Measurements from ENCODE around the gene GBP6. TPM values are rescaled to one million over a fixed set of nuclear protein-coding genes. Genes with fewer than 3 reads are reported as not detected.

Gene GBP6
- total and polyA plus RNA-seq, 8 donors: 0.26 to 1.3 (median 0.69) TPM

DNA sequence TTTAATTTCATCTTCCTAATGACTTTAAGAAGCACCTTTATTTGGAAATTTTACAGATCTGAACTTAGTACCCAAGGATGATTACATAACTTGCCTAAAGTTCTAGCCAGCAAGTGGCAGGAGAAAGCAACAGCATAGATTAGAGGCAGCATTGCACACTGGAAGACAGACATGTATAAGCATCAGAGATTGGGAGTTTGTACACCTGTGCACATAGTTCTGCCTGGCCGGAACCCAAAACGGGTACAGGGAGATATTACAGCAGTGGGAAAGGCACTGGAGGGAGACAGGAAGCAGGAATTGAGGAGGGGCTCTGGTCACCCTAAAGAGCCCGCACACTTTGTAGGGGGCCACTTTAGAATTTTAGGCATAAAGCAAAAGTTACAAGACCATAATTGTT, 19.3 kb downstream of the GBP6 start:
- Histone ChIP-seq H3K4me1 (no peaks in the 10 kb centered on the region), H3K27me3 (no peaks in the 10 kb centered on the region), H3K4me3 (no peak overlapping the region), H3K9me3 (no peaks in the 10 kb centered on the region), H3K36me3 (no peaks in the 10 kb centered on the region), H3K27ac (no peak overlapping the region)
- ATAC-seq (no peak), DNase-seq (no peak)
- TF ChIP-seq, protein P1, sequence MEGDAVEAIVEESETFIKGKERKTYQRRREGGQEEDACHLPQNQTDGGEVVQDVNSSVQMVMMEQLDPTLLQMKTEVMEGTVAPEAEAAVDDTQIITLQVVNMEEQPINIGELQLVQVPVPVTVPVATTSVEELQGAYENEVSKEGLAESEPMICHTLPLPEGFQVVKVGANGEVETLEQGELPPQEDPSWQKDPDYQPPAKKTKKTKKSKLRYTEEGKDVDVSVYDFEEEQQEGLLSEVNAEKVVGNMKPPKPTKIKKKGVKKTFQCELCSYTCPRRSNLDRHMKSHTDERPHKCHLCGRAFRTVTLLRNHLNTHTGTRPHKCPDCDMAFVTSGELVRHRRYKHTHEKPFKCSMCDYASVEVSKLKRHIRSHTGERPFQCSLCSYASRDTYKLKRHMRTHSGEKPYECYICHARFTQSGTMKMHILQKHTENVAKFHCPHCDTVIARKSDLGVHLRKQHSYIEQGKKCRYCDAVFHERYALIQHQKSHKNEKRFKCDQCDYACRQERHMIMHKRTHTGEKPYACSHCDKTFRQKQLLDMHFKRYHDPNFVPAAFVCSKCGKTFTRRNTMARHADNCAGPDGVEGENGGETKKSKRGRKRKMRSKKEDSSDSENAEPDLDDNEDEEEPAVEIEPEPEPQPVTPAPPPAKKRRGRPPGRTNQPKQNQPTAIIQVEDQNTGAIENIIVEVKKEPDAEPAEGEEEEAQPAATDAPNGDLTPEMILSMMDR (IDR thresholded peaks at IDR 0.05): no peak
- intact Hi-C loops (cut with DNase I): no loop called here

DNA sequence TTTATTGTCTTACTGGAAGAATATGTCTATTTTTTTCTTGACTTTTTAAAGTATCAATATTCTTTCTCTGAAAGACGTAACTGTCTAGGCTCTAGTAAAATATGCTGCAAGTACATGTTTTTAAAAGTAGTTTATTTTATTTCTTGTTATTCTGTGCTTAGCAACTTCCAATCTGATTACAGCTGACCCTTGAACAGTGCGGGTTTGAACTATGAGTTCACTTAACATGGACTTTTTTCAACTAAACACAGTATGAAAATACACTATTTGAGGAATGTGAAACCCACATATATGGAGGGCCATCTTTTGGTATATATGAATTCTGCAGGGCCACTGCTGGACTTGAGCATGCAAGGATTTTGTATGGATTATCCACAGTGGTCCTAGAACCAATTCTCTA, 26.8 kb downstream of the GBP6 start:
- Histone ChIP-seq H3K27me3 (no peaks in the 10 kb centered on the region), H3K36me3 (no peaks in the 10 kb centered on the region), H3K27ac (no peak overlapping the region), H3K4me3 (no peak overlapping the region), H3K9me3 (peaks cover 0 to 3% of the 10 kb centered on the region in 2 donors), H3K4me1 (no peaks in the 10 kb centered on the region)
- TF ChIP-seq, protein P1 (IDR thresholded peaks at IDR 0.05): no peak
- ATAC-seq (no peak), DNase-seq (no peak)
- intact Hi-C loops (cut with DNase I): no loop called here

DNA sequence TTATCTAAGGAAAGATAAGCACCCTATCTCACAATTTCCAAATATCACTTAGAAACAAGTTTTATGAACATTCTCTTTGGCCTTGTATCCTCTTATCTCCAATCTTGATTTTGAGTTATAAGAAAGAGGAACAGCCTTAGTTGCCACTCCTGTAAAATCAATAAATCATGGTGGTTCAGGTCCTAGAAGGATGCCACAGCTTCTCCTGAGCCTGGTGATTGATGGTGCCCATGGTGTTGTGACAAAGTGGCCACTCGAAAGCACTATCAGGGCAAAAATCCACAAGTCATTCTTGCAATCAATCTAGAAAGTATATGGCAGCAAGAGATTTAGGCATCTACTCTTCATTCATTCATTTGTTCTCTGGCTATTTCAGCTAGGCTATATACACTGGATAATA, 27.8 kb downstream of the GBP6 start:
- ATAC-seq: no peak
- DNase-seq: no peak
- Histone ChIP-seq H3K27me3 (no peaks in the 10 kb centered on the region), H3K27ac (no peak overlapping the region), H3K9me3 (peaks cover 0 to 3% of the 10 kb centered on the region in 2 donors), H3K4me1 (no peaks in the 10 kb centered on the region), H3K36me3 (no peaks in the 10 kb centered on the region), H3K4me3 (no peak overlapping the region)
- intact Hi-C loops (cut with DNase I): no loop called here
- TF ChIP-seq, protein P1 (IDR thresholded peaks at IDR 0.05): no peak

DNA sequence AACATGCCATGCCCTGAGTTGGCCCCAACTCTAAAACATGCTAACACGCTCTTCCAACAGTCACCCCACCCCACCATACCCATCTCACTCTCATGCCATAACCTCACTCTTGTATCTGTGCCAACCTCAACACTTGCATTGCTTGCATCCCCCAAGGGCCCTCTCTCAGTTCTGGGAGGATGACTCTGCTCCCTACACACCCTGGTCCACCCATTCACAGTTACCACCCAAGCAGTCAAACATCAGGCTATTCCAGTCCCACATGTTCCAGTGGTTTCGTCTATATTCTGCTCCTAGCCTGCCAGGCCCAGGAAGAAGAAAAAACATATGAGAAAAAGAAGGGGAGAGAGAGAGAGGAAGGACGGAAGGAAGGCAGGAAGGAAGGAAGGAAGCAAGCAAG, 31.0 kb downstream of the GBP6 start:
- H3K36me3 ChIP-seq: no peaks in the 10 kb centered on the region
- no peak for ATAC-seq
- TF ChIP-seq, protein P1 (IDR thresholded peaks at IDR 0.05): no peak
- no peak for DNase-seq
- H3K4me1 ChIP-seq: no peaks in the 10 kb centered on the region
- intact Hi-C loops (cut with DNase I): no loop called here
- no peak overlapping the region for H3K4me3 ChIP-seq
- H3K27me3 ChIP-seq: no peaks in the 10 kb centered on the region
- no peak overlapping the region for H3K27ac ChIP-seq
- peaks cover 0 to 7% of the 10 kb centered on the region in 2 donors for H3K9me3 ChIP-seq

DNA sequence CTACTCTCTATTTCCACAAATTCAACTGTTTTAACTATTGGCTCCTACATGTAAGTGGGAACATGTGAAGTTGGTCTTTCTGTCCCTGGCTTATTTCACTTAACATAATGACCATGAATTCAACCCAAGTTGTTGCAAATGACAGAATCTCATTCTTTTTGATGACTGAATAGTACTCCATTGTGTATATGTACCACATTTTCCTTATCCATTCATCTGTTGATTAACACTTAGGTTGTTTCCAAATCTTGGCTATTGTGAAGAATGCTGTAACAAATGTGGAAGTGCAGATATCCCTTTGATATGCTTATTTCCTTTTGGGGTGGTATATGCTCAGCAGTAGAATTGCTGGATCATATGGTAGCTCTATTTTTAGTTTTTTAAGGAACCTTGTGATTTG, 33.0 kb downstream of the GBP6 start:
- peaks cover 0 to 7% of the 10 kb centered on the region in 2 donors for H3K9me3 ChIP-seq
- H3K4me3 ChIP-seq: no peak overlapping the region
- no peaks in the 10 kb centered on the region for H3K36me3 ChIP-seq
- ATAC-seq: no peak
- no peaks in the 10 kb centered on the region for H3K4me1 ChIP-seq
- H3K27me3 ChIP-seq: no peaks in the 10 kb centered on the region
- H3K27ac ChIP-seq: no peak overlapping the region
- intact Hi-C loops (cut with DNase I): no loop called here
- no peak for DNase-seq
- TF ChIP-seq, protein P1 (IDR thresholded peaks at IDR 0.05): no peak

Data from left lung (tissue), 10 donors.